HEK293 (cell line): Measurements from ENCODE around the gene RBBP8.

Experiments used
- SP2 ChIP-seq: fragments of 450-650 bp; formaldehyde crosslinking; IDR thresholded peaks from 2 replicates; pipeline ENCODE4 v1.5.1; 2016; ENCODE audit warnings: missing biosample characterization, missing genetic modification characterization
- TRIM28 ChIP-seq: IDR thresholded peaks from 2 replicates; pipeline ENCODE4 v1.6.1; 2011; ENCODE audit warnings: low read length, control low read depth, borderline replicate concordance
- YY1 ChIP-seq: fragments of 450-650 bp; formaldehyde crosslinking; IDR thresholded peaks from 2 replicates; pipeline ENCODE4 v1.5.1; 2018; ENCODE audit warnings: missing biosample characterization, missing genetic modification characterization
- ZBTB7A ChIP-seq: fragments of 450-650 bp; formaldehyde crosslinking; IDR thresholded peaks from 2 replicates; pipeline ENCODE4 v1.5.1; 2016; ENCODE audit warnings: low read depth, missing biosample characterization, missing genetic modification characterization
- ZNF24 ChIP-seq: fragments of 450-650 bp; formaldehyde crosslinking; IDR thresholded peaks from 2 replicates; pipeline ENCODE4 v1.5.1; 2016; ENCODE audit warnings: missing biosample characterization, missing genetic modification characterization
- ZNF274 ChIP-seq, 2 experiments: fragments of 200-500 bp in 1 of 2; fragments of 450-650 bp in 1 of 2; sonication (Bioruptor generic) in 1 of 2; formaldehyde crosslinking in 1 of 2; IDR thresholded peaks; 2 replicates each; pipeline versions ENCODE4 v1.5.1 to v1.6.1; 2014 to 2016; ENCODE audit warnings: borderline replicate concordance in 1 of 2, inconsistent platforms in 1 of 2, low read length in 1 of 2, missing biosample characterization in 1 of 2, missing genetic modification characterization in 1 of 2
- ZNF324 ChIP-seq: fragments of 450-650 bp; formaldehyde crosslinking; IDR thresholded peaks from 2 replicates; pipeline ENCODE4 v1.5.1; 2016; ENCODE audit warnings: missing biosample characterization, missing genetic modification characterization
- ZNF670 ChIP-seq: fragments of 450-650 bp; formaldehyde crosslinking; IDR thresholded peaks from 2 replicates; pipeline ENCODE4 v1.5.1; 2016; ENCODE audit warnings: missing biosample characterization, missing genetic modification characterization, low read depth
- TF ChIP-seq, protein P1 (sequence below): fragments of 450-650 bp; formaldehyde crosslinking; IDR thresholded peaks from 2 replicates; pipeline ENCODE4 v1.5.1; 2016; ENCODE audit warnings: missing biosample characterization, missing genetic modification characterization
- TF ChIP-seq, protein P2 (sequence below): fragments of 450-650 bp; formaldehyde crosslinking; optimal IDR thresholded peaks from 2 replicates; pipeline ENCODE3; 2016; ENCODE audit warnings: missing biosample characterization, mild to moderate bottlenecking, missing genetic modification characterization
- TF ChIP-seq, protein P3 (sequence below): fragments of 450-650 bp; formaldehyde crosslinking; IDR thresholded peaks from 2 replicates; pipeline ENCODE4 v1.5.1; 2016; ENCODE audit warnings: missing biosample characterization, missing genetic modification characterization
- TF ChIP-seq, protein P4 (sequence below): sonication (generic); formaldehyde crosslinking; IDR thresholded peaks from 2 replicates; pipeline ENCODE4 v1.8.1; 2022; ENCODE audit warnings: mild to moderate bottlenecking, moderate library complexity, missing genetic modification reagents

DNA sequence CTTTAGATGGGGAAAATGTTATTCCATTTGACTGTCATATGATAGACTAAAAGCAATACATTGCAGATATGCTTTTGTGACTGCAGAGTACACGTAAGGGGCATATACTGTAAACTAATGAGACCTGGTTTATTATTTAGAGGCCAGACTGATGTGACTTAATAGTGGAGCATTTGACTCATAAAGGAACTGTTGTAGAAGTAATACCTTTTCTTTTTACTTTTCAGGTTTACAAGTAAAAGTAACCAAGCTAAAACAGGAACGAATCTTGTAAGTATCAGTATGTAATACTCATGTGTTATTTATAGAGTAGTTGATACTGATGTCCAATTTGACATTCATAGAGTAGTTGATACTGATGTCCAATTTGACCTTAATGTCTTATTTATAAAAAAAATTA is 13.1 kb downstream of the RBBP8 start:
- TF ChIP-seq, protein P1, sequence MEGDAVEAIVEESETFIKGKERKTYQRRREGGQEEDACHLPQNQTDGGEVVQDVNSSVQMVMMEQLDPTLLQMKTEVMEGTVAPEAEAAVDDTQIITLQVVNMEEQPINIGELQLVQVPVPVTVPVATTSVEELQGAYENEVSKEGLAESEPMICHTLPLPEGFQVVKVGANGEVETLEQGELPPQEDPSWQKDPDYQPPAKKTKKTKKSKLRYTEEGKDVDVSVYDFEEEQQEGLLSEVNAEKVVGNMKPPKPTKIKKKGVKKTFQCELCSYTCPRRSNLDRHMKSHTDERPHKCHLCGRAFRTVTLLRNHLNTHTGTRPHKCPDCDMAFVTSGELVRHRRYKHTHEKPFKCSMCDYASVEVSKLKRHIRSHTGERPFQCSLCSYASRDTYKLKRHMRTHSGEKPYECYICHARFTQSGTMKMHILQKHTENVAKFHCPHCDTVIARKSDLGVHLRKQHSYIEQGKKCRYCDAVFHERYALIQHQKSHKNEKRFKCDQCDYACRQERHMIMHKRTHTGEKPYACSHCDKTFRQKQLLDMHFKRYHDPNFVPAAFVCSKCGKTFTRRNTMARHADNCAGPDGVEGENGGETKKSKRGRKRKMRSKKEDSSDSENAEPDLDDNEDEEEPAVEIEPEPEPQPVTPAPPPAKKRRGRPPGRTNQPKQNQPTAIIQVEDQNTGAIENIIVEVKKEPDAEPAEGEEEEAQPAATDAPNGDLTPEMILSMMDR (tag by site-specific recombination), result no peak
- TF ChIP-seq, protein P2, sequence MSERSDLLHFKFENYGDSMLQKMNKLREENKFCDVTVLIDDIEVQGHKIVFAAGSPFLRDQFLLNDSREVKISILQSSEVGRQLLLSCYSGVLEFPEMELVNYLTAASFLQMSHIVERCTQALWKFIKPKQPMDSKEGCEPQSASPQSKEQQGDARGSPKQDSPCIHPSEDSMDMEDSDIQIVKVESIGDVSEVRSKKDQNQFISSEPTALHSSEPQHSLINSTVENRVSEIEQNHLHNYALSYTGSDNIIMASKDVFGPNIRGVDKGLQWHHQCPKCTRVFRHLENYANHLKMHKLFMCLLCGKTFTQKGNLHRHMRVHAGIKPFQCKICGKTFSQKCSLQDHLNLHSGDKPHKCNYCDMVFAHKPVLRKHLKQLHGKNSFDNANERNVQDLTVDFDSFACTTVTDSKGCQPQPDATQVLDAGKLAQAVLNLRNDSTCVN (tag by site-specific recombination), result no peak
- TF ChIP-seq ZNF670 (tag by site-specific recombination) (no peak), SP2 (no peak), ZNF324 (tag by site-specific recombination) (no peak), YY1 (tag by site-specific recombination) (no peak), ZBTB7A (tag by site-specific recombination) (no peak), ZNF24 (no peak), ZNF274 (IDR thresholded peaks at IDR 0.05; ENCODE audit: low read length) (no peak), ZNF274 (tag by site-specific recombination; IDR thresholded peaks at IDR 0.05; ENCODE audit: borderline replicate concordance) (no peak), TRIM28 (no peak)
- TF ChIP-seq, protein P3, sequence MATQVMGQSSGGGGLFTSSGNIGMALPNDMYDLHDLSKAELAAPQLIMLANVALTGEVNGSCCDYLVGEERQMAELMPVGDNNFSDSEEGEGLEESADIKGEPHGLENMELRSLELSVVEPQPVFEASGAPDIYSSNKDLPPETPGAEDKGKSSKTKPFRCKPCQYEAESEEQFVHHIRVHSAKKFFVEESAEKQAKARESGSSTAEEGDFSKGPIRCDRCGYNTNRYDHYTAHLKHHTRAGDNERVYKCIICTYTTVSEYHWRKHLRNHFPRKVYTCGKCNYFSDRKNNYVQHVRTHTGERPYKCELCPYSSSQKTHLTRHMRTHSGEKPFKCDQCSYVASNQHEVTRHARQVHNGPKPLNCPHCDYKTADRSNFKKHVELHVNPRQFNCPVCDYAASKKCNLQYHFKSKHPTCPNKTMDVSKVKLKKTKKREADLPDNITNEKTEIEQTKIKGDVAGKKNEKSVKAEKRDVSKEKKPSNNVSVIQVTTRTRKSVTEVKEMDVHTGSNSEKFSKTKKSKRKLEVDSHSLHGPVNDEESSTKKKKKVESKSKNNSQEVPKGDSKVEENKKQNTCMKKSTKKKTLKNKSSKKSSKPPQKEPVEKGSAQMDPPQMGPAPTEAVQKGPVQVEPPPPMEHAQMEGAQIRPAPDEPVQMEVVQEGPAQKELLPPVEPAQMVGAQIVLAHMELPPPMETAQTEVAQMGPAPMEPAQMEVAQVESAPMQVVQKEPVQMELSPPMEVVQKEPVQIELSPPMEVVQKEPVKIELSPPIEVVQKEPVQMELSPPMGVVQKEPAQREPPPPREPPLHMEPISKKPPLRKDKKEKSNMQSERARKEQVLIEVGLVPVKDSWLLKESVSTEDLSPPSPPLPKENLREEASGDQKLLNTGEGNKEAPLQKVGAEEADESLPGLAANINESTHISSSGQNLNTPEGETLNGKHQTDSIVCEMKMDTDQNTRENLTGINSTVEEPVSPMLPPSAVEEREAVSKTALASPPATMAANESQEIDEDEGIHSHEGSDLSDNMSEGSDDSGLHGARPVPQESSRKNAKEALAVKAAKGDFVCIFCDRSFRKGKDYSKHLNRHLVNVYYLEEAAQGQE (tag by site-specific recombination), result no peak
- TF ChIP-seq, protein P4, sequence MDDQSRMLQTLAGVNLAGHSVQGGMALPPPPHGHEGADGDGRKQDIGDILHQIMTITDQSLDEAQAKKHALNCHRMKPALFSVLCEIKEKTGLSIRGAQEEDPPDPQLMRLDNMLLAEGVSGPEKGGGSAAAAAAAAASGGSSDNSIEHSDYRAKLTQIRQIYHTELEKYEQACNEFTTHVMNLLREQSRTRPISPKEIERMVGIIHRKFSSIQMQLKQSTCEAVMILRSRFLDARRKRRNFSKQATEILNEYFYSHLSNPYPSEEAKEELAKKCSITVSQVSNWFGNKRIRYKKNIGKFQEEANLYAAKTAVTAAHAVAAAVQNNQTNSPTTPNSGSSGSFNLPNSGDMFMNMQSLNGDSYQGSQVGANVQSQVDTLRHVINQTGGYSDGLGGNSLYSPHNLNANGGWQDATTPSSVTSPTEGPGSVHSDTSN (CRISPR knock-in tag), result no peak
